Kidney (tissue), 14 donors: ENCODE data around the gene RETREG1. TPM values are rescaled to one million over a fixed set of nuclear protein-coding genes. Genes with fewer than 3 reads are reported as not detected.

Source experiments
- DNase-seq, 5 donors: peaks; one replicate each; pipeline ENCODE4 v3.0.0-alpha.2; 2013 to 2020
- FAIRE-seq: peaks from 2 replicates; lab custom pipeline; 2012; peaks lifted over from hg19 to GRCh38; lab: Jason Lieb, UNC
- H3K27ac ChIP-seq, 2 donors: one replicate each; pipeline ENCODE4 v1.7.0; 2013; ENCODE audit warnings: low read depth in 2 of 2, low read length in 2 of 2, inconsistent platforms in 1 of 2
- H3K27me3 ChIP-seq: one replicate; pipeline ENCODE4 v1.7.1; 2013; ENCODE audit warnings: low read length, inconsistent platforms; ENCODE audit not compliant: control insufficient read depth, insufficient read depth
- H3K36me3 ChIP-seq, 3 donors: one replicate each; pipeline versions ENCODE4 v1.7.0 to v1.7.1; 2013; ENCODE audit warnings: low read length in 3 of 3, control low read depth in 1 of 3, inconsistent platforms in 1 of 3; ENCODE audit not compliant: insufficient read depth in 3 of 3, control insufficient read depth in 2 of 3
- H3K4me1 ChIP-seq, 3 donors: one replicate each; pipeline versions ENCODE4 v1.7.0 to v1.7.1; 2013; ENCODE audit warnings: low read length in 3 of 3, inconsistent platforms in 1 of 3, low read depth in 1 of 3; ENCODE audit not compliant: control insufficient read depth in 2 of 3, insufficient read depth in 2 of 3
- H3K4me3 ChIP-seq, 3 donors: one replicate each; pipeline versions ENCODE4 v1.7.0 to v1.8.1; 2013; ENCODE audit warnings: low read length in 3 of 3, control low read depth in 1 of 3, inconsistent platforms in 1 of 3
- H3K9ac ChIP-seq, 3 donors: one replicate each; pipeline versions ENCODE4 v1.7.0 to v1.7.1; 2013; ENCODE audit warnings: low read length in 3 of 3, control low read depth in 1 of 3, inconsistent platforms in 1 of 3
- H3K9me3 ChIP-seq, 3 donors: one replicate each; pipeline versions ENCODE4 v1.7.0 to v1.7.1; 2013; ENCODE audit warnings: low read length in 3 of 3, control low read depth in 1 of 3, inconsistent platforms in 1 of 3; ENCODE audit not compliant: control insufficient read depth in 2 of 3, insufficient read depth in 1 of 3
- intact Hi-C: fragments of 100-400 bp; cut with DNase I; formaldehyde crosslinking; loops from one replicate; pipeline ENCODE4 v1.11.1; 2022
- polyA plus RNA-seq: library from polyadenylated mRNA; stranded (reverse); fragments of 350-450 nt; fragmentation: Illumina TruSeq; extraction: RNeasy Lipid Tissue Mini Kit (QIAGEN cat#74804); gene quantifications from one replicate; pipeline ENCODE4 v1.2.3, GENCODE V29; 2014; ENCODE audit warnings: low read depth, low replicate concordance; ENCODE audit not compliant: insufficient read depth
- total RNA-seq: library from RNA; stranded (reverse); fragmentation: NEBNext Ultra II Directional; extraction: Animal tissue kit (Norgen Biotek cat#: 25700); gene quantifications from one replicate; pipeline ENCODE4 v1.2.1, GENCODE V29; 2021
- TF ChIP-seq, protein P1 (sequence below): IDR thresholded peaks from 3 replicates; pipeline ENCODE4 v1.5.1; 2012; ENCODE audit warnings: mild to moderate bottlenecking, moderate library complexity, borderline replicate concordance; ENCODE audit not compliant: insufficient read depth; ENCODE audit errors: extremely low read depth
- donor health status: control.
- donor health status: control.
- donor health status: control.
- donor health status: control.
- donor health status: control.
- donor health status: DM: yes; HTN: yes; CAD: no.
- donor health status: Normal renal cell carcinoma (clear cell type).

The RETREG1 gene
- total and polyA plus RNA-seq, 2 donors from 2014 or later: 53.6 to 104 TPM

DNA sequence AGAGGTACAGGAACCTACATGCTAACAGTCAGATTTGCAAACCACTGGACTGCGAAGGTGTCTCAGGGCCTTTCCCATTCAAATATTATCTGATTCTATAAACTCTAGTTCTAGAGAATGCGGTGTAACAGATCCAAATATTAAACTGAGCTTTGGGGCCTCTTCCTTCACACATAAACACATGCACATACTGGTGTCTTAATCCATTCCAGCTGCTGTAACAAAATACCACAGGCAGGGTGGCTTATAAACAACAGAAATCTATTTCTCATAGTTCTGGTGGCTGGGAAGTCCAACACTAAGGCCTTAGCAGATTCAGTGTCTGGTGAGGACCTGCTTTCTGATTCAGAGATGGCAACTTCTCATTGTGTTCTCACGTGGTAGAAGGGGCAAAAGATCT is 30.2 kb downstream of the RETREG1 start:
- H3K9me3 ChIP-seq: no peaks in the 10 kb centered on the region
- no peaks in the 10 kb centered on the region for H3K36me3 ChIP-seq
- TF ChIP-seq, protein P1, sequence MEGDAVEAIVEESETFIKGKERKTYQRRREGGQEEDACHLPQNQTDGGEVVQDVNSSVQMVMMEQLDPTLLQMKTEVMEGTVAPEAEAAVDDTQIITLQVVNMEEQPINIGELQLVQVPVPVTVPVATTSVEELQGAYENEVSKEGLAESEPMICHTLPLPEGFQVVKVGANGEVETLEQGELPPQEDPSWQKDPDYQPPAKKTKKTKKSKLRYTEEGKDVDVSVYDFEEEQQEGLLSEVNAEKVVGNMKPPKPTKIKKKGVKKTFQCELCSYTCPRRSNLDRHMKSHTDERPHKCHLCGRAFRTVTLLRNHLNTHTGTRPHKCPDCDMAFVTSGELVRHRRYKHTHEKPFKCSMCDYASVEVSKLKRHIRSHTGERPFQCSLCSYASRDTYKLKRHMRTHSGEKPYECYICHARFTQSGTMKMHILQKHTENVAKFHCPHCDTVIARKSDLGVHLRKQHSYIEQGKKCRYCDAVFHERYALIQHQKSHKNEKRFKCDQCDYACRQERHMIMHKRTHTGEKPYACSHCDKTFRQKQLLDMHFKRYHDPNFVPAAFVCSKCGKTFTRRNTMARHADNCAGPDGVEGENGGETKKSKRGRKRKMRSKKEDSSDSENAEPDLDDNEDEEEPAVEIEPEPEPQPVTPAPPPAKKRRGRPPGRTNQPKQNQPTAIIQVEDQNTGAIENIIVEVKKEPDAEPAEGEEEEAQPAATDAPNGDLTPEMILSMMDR: no peak
- H3K27ac ChIP-seq: no peak overlapping the region
- H3K4me3 ChIP-seq: no peak overlapping the region
- H3K4me1 ChIP-seq: no peaks in the 10 kb centered on the region
- no peak for FAIRE-seq
- no peaks in the 10 kb centered on the region for H3K27me3 ChIP-seq
- no peak overlapping the region for H3K9ac ChIP-seq
- intact Hi-C loops: no loop called here
- no peak for DNase-seq

DNA sequence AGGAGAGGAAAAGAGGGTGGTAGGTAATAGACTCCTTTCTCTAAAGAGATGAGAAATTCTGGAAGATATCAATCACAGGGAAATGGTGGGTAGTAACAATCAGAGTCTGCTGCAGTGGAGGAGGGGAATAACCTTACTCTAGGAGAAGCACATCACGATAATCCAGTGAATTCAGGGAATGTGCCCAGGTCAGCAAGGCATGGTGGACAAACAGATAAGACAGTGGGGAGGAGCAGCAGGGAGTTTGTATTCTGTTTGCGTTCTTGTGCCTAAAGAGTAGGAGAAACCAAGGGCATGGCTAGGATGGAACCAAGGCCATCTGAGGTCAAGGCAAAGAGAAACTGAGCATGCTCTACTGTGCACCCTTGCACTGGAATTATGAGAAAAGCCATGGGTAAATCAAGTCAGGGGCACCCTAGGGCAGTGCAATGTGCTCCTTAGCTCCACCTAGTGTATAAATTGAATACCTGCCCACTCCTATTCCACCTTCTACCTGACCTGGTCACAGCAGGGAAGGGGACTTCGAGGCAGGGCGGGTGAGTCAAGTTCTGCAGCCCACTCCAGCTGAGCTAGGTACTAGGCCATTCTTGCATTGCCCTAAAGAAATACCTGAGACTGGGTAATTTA is 31.6 kb downstream of the RETREG1 start:
- H3K4me3 ChIP-seq: no peak overlapping the region
- TF ChIP-seq, protein P1: peak; percentile 20
- no peak overlapping the region for H3K27ac ChIP-seq
- H3K9ac ChIP-seq: no peak overlapping the region
- peaks cover 0 to 7% (median under 1%) of the 10 kb centered on the region in 3 donors for H3K4me1 ChIP-seq
- no peaks in the 10 kb centered on the region for H3K27me3 ChIP-seq
- no peaks in the 10 kb centered on the region for H3K9me3 ChIP-seq
- FAIRE-seq: no peak
- peak in 1 of 5 donors; percentile 36 for DNase-seq
- intact Hi-C loops: no loop called here
- H3K36me3 ChIP-seq: no peaks in the 10 kb centered on the region

DNA sequence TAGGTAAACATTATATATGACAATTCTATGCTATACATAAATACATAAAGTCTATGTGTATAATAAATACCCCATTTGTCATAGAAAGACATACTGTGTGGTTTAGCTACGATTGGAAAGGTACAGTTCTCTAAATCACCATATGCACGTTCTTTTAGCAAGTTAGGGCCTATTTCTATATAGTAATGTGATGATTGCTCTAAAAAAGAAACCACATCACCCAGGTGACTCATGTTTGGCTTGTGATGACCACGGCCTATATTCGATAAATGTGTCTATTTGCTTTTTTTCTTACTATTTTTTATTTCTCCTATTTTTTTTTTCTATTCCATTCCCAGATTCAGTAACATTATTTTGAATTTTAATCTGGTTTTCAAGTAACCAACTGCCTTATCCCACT is 34.7 kb downstream of the RETREG1 start:
- no peak for FAIRE-seq
- Histone ChIP-seq H3K9me3 (no peaks in the 10 kb centered on the region), H3K9ac (no peak overlapping the region), H3K4me3 (no peak overlapping the region), H3K36me3 (no peaks in the 10 kb centered on the region), H3K27ac (no peak overlapping the region), H3K27me3 (no peaks in the 10 kb centered on the region), H3K4me1 (peaks cover 0 to 9% (median 3%) of the 10 kb centered on the region in 3 donors)
- TF ChIP-seq, protein P1: no peak
- no peak for DNase-seq
- intact Hi-C loops: no loop called here
